ENCODE measurements around the gene TRANK1.
A peak's percentile ranks its signal among the peaks of the same experiment; 100 is the strongest.

Gene TRANK1

DNA sequence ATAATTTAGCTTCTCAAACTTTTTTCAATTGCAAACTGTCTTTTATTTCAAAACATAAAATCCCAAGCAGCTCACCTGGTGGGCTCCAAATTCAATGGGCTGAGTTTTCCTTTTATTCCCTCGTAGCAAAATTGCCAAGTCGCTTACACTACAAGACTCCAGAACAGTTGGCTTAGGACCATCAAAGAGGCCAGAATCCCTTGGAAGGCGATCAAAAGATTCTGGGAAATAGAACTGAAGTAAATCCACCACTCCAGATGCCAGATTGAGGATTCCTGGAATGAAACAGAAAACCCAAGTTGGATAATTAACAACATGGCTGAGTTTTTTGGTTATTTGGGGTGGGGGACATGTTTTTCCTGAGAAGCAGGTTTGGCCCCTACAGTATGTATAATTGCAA lies 92.8 kb downstream of the TRANK1 start:
- Histone ChIP-seq H3K27ac (no peak overlapping the region), H3K4me3 (ENCODE audit: low read depth, low read length) (no peak overlapping the region), H3K36me3 (replicated peaks) (no peaks in the 10 kb centered on the region), H3K27me3 (replicated peaks) (no peaks in the 10 kb centered on the region)
- TF ChIP-seq, protein P1, sequence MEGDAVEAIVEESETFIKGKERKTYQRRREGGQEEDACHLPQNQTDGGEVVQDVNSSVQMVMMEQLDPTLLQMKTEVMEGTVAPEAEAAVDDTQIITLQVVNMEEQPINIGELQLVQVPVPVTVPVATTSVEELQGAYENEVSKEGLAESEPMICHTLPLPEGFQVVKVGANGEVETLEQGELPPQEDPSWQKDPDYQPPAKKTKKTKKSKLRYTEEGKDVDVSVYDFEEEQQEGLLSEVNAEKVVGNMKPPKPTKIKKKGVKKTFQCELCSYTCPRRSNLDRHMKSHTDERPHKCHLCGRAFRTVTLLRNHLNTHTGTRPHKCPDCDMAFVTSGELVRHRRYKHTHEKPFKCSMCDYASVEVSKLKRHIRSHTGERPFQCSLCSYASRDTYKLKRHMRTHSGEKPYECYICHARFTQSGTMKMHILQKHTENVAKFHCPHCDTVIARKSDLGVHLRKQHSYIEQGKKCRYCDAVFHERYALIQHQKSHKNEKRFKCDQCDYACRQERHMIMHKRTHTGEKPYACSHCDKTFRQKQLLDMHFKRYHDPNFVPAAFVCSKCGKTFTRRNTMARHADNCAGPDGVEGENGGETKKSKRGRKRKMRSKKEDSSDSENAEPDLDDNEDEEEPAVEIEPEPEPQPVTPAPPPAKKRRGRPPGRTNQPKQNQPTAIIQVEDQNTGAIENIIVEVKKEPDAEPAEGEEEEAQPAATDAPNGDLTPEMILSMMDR (IDR thresholded peaks at IDR 0.05; ENCODE audit: low read depth, low read length, missing control alignments) = no peak
- DNase-seq = no peak
- in situ Hi-C loops (cut with HindIII; ENCODE audit: low pct_ligation_motif_present, low sequenced_read_pairs) = loop anchor here (25.0 kb wide), 1 partner anchor 115 kb away; no protein-coding TSS in a partner anchor

DNA sequence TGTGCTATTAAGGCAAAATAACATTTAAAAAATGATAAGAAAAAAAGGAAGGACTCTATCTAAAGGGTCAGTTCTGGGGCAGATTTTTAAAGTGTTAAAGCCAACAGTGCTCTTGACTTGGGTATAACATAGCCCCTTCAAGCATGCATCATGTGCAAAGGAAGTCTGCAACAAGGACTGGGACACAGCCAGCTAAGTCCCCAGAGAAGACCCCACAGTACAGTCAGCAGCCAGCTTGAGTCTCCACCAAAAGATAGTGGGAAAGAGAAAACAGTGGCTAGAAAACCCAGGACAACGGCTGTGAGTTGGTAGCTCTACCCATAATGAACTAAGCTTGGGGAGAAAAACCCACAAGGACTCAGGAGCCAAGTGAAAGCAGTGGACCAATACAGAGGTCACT lies 94.1 kb downstream of the TRANK1 start:
- Histone ChIP-seq H3K27ac (no peak overlapping the region), H3K4me3 (ENCODE audit: low read depth, low read length) (no peak overlapping the region), H3K36me3 (replicated peaks) (no peaks in the 10 kb centered on the region), H3K27me3 (replicated peaks) (no peaks in the 10 kb centered on the region)
- DNase-seq = no peak
- in situ Hi-C loops (cut with HindIII; ENCODE audit: low pct_ligation_motif_present, low sequenced_read_pairs) = loop anchor here (25.0 kb wide), 1 partner anchor 113 kb away; no protein-coding TSS in a partner anchor
- TF ChIP-seq, protein P1 (IDR thresholded peaks at IDR 0.05; ENCODE audit: low read depth, low read length, missing control alignments) = no peak

DNA sequence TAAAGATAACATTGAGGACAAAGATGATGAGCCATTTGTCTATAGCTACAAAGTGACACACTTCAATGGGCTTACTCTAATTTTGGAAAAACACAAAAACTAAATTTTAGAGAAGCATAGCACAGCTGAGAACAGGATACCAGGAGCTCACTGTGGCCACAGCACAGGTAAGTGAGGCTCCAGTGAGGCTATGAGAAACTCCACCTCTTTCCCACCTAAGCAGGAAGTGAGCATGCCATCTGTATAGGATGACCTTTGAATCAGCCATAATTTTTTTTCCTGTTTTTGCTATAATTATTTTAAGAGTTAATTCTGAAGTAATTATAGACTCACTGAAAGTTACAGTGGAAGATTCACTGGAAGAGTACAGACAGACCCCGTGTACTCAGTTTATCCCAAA lies 98.4 kb downstream of the TRANK1 start:
- no peak for DNase-seq
- no peaks in the 10 kb centered on the region for H3K27me3 ChIP-seq (replicated peaks)
- H3K36me3 ChIP-seq (replicated peaks) = no peaks in the 10 kb centered on the region
- no peak overlapping the region for H3K27ac ChIP-seq
- H3K4me3 ChIP-seq (ENCODE audit: low read depth, low read length) = no peak overlapping the region
- TF ChIP-seq, protein P1 (IDR thresholded peaks at IDR 0.05; ENCODE audit: low read depth, low read length, missing control alignments) = no peak
- in situ Hi-C loops (cut with HindIII; ENCODE audit: low pct_ligation_motif_present, low sequenced_read_pairs) = no loop called here

DNA sequence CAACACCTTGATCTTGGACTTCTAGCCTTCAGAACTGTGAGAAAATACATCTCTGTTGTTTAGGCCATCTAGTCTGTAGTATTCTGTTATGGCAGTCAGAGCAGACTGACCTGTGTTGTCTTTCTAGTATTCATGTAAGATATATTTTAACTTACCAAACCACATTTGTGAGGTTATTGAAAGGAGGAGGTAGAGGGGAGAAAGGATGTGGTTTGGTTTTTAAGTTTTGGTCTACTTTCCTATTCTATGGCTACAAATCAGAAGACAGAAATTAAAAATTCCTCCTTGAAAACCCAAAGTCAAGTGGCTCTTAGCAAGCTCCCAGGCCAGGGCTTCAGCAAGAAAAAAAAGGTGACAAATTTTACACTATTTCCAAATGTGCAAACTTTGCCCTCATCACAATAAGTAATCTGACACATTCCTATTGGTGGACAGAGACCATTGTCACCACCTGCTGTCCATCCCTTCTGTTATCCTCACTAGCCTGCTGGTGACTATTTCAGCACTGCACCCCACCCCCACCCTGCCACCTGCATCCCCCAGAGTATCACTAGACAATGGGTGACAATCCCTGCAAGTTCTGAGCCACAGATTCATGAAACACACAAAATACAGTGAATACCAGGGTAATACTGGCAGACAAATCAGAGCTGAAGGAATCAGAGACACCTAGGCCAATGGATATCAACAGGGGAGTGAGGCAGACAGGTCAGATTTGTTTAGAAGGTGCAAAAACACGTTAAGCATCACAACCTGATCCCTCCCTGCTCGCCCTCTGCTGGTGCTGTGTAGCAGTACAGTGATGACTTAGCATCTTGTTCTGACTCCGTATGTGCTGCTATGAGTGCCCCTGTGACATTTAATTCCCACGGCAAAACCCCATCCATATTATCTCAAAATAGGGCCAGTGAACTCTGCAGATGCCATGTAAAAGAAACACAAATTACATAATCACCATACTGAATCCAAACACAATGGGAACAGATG lies 101.5 kb downstream of the TRANK1 start:
- H3K4me3 ChIP-seq (ENCODE audit: low read depth, low read length) = no peak overlapping the region
- peak; percentile 56 for DNase-seq
- in situ Hi-C loops (cut with HindIII; ENCODE audit: low pct_ligation_motif_present, low sequenced_read_pairs) = no loop called here
- TF ChIP-seq, protein P1 (IDR thresholded peaks at IDR 0.05; ENCODE audit: low read depth, low read length, missing control alignments) = peak; percentile 89
- H3K27ac ChIP-seq = no peak overlapping the region
- no peaks in the 10 kb centered on the region for H3K27me3 ChIP-seq (replicated peaks)
- no peaks in the 10 kb centered on the region for H3K36me3 ChIP-seq (replicated peaks)

DNA sequence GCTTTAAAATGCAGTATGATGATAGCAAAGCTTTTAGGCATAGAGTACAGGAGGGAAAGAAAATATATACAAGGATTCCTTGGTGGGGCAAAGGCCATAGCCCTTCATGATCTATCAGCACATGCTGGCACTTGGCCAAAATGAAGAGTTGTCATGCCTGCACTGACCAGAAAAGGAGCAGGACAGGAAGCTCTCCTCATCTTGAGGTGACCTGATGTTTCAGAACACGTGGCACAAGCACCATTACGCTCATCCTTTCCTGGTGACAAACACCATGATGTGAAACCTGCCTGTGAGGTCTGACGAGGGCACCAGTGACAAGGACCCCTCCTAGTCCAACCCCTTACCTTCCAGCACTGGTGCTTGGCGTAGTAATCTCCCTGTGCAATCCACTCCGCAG lies 102.6 kb downstream of the TRANK1 start:
- no peak for DNase-seq
- Histone ChIP-seq H3K27me3 (replicated peaks) (no peaks in the 10 kb centered on the region), H3K36me3 (replicated peaks) (no peaks in the 10 kb centered on the region), H3K27ac (no peak overlapping the region), H3K4me3 (ENCODE audit: low read depth, low read length) (no peak overlapping the region)
- TF ChIP-seq, protein P1 (IDR thresholded peaks at IDR 0.05; ENCODE audit: low read depth, low read length, missing control alignments) = no peak
- in situ Hi-C loops (cut with HindIII; ENCODE audit: low pct_ligation_motif_present, low sequenced_read_pairs) = no loop called here

Data from brain microvascular endothelial cell (primary cell).